ENCODE data around the gene RNF217.
"Not testable (repeated sequence)": the region's sequence is repeated elsewhere in the genome, so short reads cannot be mapped to it uniquely, and the experiment has no call there.

The RNF217 gene

DNA sequence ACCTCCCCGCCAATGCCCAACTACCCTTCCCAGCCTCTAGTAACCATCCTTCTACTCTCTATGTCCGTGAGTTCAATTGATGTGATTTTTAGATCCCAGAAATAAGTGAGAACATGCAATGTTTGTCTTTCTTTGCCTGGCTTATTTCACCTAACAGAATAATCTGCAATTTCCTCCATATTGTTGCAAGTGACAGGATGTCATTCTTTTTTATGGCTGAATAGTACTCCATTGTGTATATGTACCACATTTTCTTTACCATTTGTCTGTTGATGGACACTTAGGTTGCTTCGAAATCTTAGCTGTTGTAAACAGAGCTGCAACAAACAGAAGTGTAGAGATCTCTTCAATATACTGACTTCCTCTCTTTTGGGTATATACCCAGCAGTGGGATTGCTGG lies 65.0 kb downstream of the RNF217 start:
- Histone ChIP-seq H3K4me3 (no peak overlapping the region), H3K9ac (no peak overlapping the region), H3K27ac (no peak overlapping the region), H3K36me3 (no peaks in the 10 kb centered on the region), H3K4me1 (no peaks in the 10 kb centered on the region), H3K9me3 (peaks cover 5% of the 10 kb centered on the region; the same call in 1 of the 2 replicates), H3K4me2 (no peak overlapping the region), H3K27me3 (no peaks in the 10 kb centered on the region), H4K20me1 (no peaks in the 10 kb centered on the region)
- no peak for TF ChIP-seq Cebpa-rat (IDR thresholded peaks at IDR 0.05)

GRCh38 chr6:125030969-125031368 lies 68.7 kb downstream of the RNF217 start:
- Histone ChIP-seq H3K9me3 (peaks cover 5% of the 10 kb centered on the region; the same call in 1 of the 2 replicates), H3K4me2 (no peak overlapping the region), H3K9ac (no peak overlapping the region), H4K20me1 (no peaks in the 10 kb centered on the region), H3K36me3 (no peaks in the 10 kb centered on the region), H3K4me1 (no peaks in the 10 kb centered on the region), H3K27ac (no peak overlapping the region), H3K27me3 (no peaks in the 10 kb centered on the region), H3K4me3 (no peak overlapping the region)
- TF ChIP-seq Cebpa-rat (IDR thresholded peaks at IDR 0.05): no peak

DNA sequence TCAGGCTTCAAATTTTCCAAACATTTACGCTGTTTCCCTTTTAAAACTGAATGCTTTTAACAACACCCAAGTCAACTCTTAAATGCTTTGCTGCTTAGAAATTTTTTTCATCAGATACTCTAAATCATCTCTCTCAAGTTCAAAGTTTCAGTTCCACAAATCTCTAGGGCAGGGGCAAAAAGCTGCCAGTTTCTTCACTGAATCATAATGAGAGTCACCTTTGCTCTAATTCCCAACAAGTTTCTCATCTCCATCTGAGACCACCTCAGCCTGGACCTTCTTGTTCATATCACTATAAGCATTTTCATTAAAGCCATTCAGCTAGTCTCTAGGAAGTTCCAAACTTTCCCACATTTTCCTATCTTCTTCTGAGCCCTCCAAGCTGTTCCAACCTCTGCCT lies 69.1 kb downstream of the RNF217 start:
- no peak overlapping the region for H3K27ac ChIP-seq
- H3K4me1 ChIP-seq: no peaks in the 10 kb centered on the region
- no peak overlapping the region for H3K4me2 ChIP-seq
- H3K27me3 ChIP-seq: no peaks in the 10 kb centered on the region
- peaks cover 5% of the 10 kb centered on the region; the same call in 1 of the 2 replicates for H3K9me3 ChIP-seq
- no peak overlapping the region for H3K4me3 ChIP-seq
- H3K9ac ChIP-seq: no peak overlapping the region
- H4K20me1 ChIP-seq: no peaks in the 10 kb centered on the region
- H3K36me3 ChIP-seq: no peaks in the 10 kb centered on the region
- no peak for TF ChIP-seq Cebpa-rat (IDR thresholded peaks at IDR 0.05)

DNA sequence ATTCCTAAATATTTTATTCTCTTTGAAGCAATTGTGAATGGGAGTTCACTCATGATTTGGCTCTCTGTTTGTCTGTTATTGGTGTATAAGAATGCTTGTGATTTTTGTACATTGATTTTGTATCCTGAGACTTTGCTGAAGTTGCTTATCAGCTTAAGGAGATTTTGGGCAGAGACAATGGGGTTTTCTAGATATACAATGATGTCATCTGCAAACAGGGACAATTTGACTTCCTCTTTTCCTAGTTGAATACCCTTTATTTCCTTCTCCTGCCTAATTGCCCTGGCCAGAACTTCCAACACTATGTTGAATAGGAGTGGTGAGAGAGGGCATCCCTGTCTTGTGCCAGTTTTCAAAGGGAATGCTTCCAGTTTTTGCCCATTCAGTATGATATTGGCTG lies 72.7 kb downstream of the RNF217 start:
- not testable (repeated sequence) for H3K4me1 ChIP-seq, H3K9me3 ChIP-seq, H3K27ac ChIP-seq, H3K27me3 ChIP-seq, H3K36me3 ChIP-seq, H4K20me1 ChIP-seq, H3K4me3 ChIP-seq, H3K4me2 ChIP-seq, H3K9ac ChIP-seq

GRCh38 chr6:125036486-125036885 lies 74.2 kb downstream of the RNF217 start:
- not testable (repeated sequence) for H3K27me3 ChIP-seq, H4K20me1 ChIP-seq

DNA sequence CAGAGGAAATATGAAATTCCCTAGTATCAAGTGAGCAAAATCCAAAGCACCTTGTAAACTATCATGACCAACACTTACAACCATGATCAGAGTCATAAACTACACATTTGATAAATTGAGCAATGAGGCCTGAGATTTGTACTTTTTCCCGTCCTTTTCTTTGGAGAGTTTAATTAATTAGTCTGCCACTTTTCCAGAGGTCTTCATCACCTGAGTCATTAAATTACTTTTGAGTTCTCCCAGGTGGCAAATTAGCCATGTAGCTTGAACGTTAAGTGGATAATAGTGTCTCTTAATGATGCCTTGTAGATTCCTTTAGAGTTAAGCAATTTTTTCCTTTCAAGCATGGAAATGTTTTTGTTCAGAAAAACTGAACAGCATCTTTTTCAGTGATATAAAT lies 75.6 kb downstream of the RNF217 start:
- H3K9ac ChIP-seq: no peak overlapping the region
- H3K9me3 ChIP-seq: no peaks in the 10 kb centered on the region
- no peak overlapping the region for H3K27ac ChIP-seq
- H3K4me1 ChIP-seq: no peaks in the 10 kb centered on the region
- no peaks in the 10 kb centered on the region for H3K36me3 ChIP-seq
- no peak overlapping the region for H3K4me2 ChIP-seq
- H3K4me3 ChIP-seq: no peak overlapping the region
- no peaks in the 10 kb centered on the region for H3K27me3 ChIP-seq
- H4K20me1 ChIP-seq: no peaks in the 10 kb centered on the region
- no peak for TF ChIP-seq Cebpa-rat (IDR thresholded peaks at IDR 0.05)

More at GRCh38 chr6:125036486-125036885, 74.2 kb downstream of the RNF217 start:
- H3K4me2 ChIP-seq, H3K4me1 ChIP-seq, H3K4me3 ChIP-seq, H3K27ac ChIP-seq, H3K36me3 ChIP-seq, H3K9ac ChIP-seq, H3K9me3 ChIP-seq: not testable (repeated sequence)

- H3K4me3 ChIP-seq: no peak overlapping the region
- H4K20me1 ChIP-seq: no peaks in the 10 kb centered on the region
- no peaks in the 10 kb centered on the region for H3K9me3 ChIP-seq
- H3K27ac ChIP-seq: no peak overlapping the region
- no peaks in the 10 kb centered on the region for H3K27me3 ChIP-seq
- H3K4me1 ChIP-seq: no peaks in the 10 kb centered on the region
- no peak overlapping the region for H3K4me2 ChIP-seq
- no peak overlapping the region for H3K9ac ChIP-seq
- no peaks in the 10 kb centered on the region for H3K36me3 ChIP-seq
- TF ChIP-seq Cebpa-rat (IDR thresholded peaks at IDR 0.05): no peak
Measured at GRCh38 chr6:125038925-125039324, 76.7 kb downstream of the RNF217 start.

DNA sequence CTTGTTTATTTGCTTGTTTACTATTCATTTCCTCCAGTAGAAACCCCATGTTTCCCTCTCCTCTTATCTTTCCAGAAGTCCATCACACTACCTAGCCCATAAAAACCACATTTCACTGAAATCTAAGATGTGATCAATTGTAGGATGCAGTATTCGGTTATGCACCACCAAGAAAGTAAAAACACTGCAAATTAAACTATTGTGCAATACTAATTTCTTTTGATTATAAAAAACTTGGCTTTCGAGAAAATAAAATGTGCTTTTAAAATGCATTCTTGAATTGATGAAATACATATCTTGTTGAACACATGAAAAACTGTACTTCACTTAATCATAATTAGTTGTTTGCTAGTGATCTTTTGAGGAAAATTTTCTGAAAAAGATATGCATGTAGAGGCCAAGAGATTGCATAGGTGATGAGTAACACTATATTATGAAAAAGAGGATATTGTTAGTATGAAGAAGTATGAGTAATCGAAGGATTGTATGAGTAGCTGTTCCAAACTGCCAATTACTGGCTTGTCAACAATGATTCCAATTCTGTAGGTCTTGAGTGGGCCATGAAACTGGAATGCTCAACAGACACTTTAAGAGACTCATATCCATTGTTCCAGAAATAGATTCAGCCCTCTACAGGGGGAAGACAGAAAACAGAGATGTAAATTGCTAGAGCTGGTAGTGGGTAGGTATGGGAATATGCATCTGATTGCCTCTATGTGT lies 79.7 kb downstream of the RNF217 start:
- Histone ChIP-seq H3K4me1 (no peaks in the 10 kb centered on the region), H4K20me1 (no peaks in the 10 kb centered on the region), H3K9me3 (no peaks in the 10 kb centered on the region), H3K4me3 (no peak overlapping the region), H3K36me3 (no peaks in the 10 kb centered on the region), H3K27me3 (no peaks in the 10 kb centered on the region), H3K4me2 (no peak overlapping the region), H3K9ac (no peak overlapping the region), H3K27ac (no peak overlapping the region)
- no peak; the same call in 1 of the 2 replicates for TF ChIP-seq Cebpa-rat (IDR thresholded peaks at IDR 0.05)

- Histone ChIP-seq H3K9ac (no peak overlapping the region), H3K4me1 (no peaks in the 10 kb centered on the region), H4K20me1 (no peaks in the 10 kb centered on the region), H3K36me3 (no peaks in the 10 kb centered on the region), H3K4me2 (no peak overlapping the region), H3K4me3 (no peak overlapping the region), H3K9me3 (no peaks in the 10 kb centered on the region), H3K27me3 (no peaks in the 10 kb centered on the region), H3K27ac (no peak overlapping the region)
- TF ChIP-seq Cebpa-rat (IDR thresholded peaks at IDR 0.05): no peak
Measured at GRCh38 chr6:125044066-125044465, 81.8 kb downstream of the RNF217 start.

- Histone ChIP-seq H4K20me1 (no peaks in the 10 kb centered on the region), H3K4me1 (no peaks in the 10 kb centered on the region), H3K27me3 (no peaks in the 10 kb centered on the region), H3K27ac (no peak overlapping the region), H3K9me3 (no peaks in the 10 kb centered on the region), H3K4me2 (no peak overlapping the region), H3K36me3 (no peaks in the 10 kb centered on the region), H3K9ac (no peak overlapping the region), H3K4me3 (no peak overlapping the region)
- no peak for TF ChIP-seq Cebpa-rat (IDR thresholded peaks at IDR 0.05)
Measured at GRCh38 chr6:125044667-125045066, 82.4 kb downstream of the RNF217 start.

Data from BLaER1 (cell line).